HepG2 (cell line): ENCODE data around the gene GNAI2. TPM values are rescaled to one million over a fixed set of nuclear protein-coding genes. Genes with fewer than 3 reads are reported as not detected.

Source experiments
- ATF7-NPFF ChIP-seq: sonication (generic); formaldehyde crosslinking; IDR thresholded peaks from 2 replicates; pipeline ENCODE4 v1.8.1; 2023; ENCODE audit warnings: mild to moderate bottlenecking, low read depth, missing genetic modification reagents, moderate library complexity
- CBX1 ChIP-seq: IDR thresholded peaks from one replicate; pipeline ENCODE4 v1.6.1; 2016; ENCODE audit warnings: antibody characterized with exemption, low read depth
- CHD2 ChIP-seq: IDR thresholded peaks from 2 replicates; pipeline ENCODE4 v1.6.1; 2011; ENCODE audit warnings: low read depth, low read length, improper control_type of control experiment
- EP300 ChIP-seq, 3 experiments: sonication (generic) in 1 of 3; formaldehyde crosslinking in 1 of 3; IDR thresholded peaks; 2 replicates each; pipeline versions ENCODE4 v1.5.1 to v1.6.1; 2011 to 2020; ENCODE audit warnings: low read depth in 2 of 3, low read length in 2 of 3, borderline replicate concordance in 1 of 3, improper control_type of control experiment in 1 of 3, mild to moderate bottlenecking in 1 of 3, missing genetic modification reagents in 1 of 3, moderate library complexity in 1 of 3
- ERF ChIP-seq: IDR thresholded peaks from 2 replicates; pipeline ENCODE4 v1.6.1; 2018; ENCODE audit warnings: missing biosample characterization, missing genetic modification reagents
- REXO4 ChIP-seq: sonication (generic); formaldehyde crosslinking; IDR thresholded peaks from 2 replicates; pipeline ENCODE4 v1.8.0; 2022; ENCODE audit warnings: missing genetic modification reagents, mild to moderate bottlenecking, borderline replicate concordance
- SAFB2 ChIP-seq: sonication (generic); formaldehyde crosslinking; IDR thresholded peaks from 2 replicates; pipeline ENCODE4 v1.5.1; 2020; ENCODE audit warnings: missing genetic modification reagents, low read depth, mild to moderate bottlenecking, borderline replicate concordance
- ZKSCAN1 ChIP-seq: fragments of 150-350 bp; IDR thresholded peaks from 2 replicates; pipeline ENCODE4 v1.6.1; 2014; ENCODE audit warnings: low read length
- ZNF546 ChIP-seq: sonication (generic); formaldehyde crosslinking; conservative IDR thresholded peaks from 2 replicates; pipeline ENCODE4 v1.8.1; 2023; ENCODE audit warnings: mild to moderate bottlenecking, missing genetic modification reagents
- ZNF788 ChIP-seq: sonication (generic); formaldehyde crosslinking; IDR thresholded peaks from 2 replicates; pipeline ENCODE4 v1.5.0; 2020; ENCODE audit warnings: mild to moderate bottlenecking, missing genetic modification reagents, borderline replicate concordance
- ZNF850 ChIP-seq: sonication (generic); formaldehyde crosslinking; conservative IDR thresholded peaks from 2 replicates; pipeline ENCODE4 v1.9.0; 2021; ENCODE audit warnings: mild to moderate bottlenecking, missing genetic modification reagents
- ZSCAN20 ChIP-seq: sonication (generic); formaldehyde crosslinking; IDR thresholded peaks from 2 replicates; pipeline ENCODE4 v1.4.0; 2020; ENCODE audit warnings: missing genetic modification reagents, mild to moderate bottlenecking, borderline replicate concordance
- polyA plus RNA-seq, 8 experiments: library from polyadenylated mRNA; depleted of rRNA in 3 of 8; stranded (reverse) in 7 of 8; unstranded in 1 of 8; fragments of >200 nt; fragmentation: Illumina TruSeq in 4 of 8; extraction: Trizol in 4 of 8; gene quantifications; 2 replicates each; pipeline versions ENCODE4 v1.2.1 to v1.2.3, GENCODE V29; 2011 to 2016; ENCODE audit warnings: low read depth in 4 of 8, missing spikeins in 1 of 8, mixed read lengths in 1 of 8; ENCODE audit not compliant: insufficient read depth in 1 of 8
- total RNA-seq, 5 experiments: library from RNA; depleted of rRNA; stranded (reverse); fragments of >200 nt; fragmentation: Illumina TruSeq; extraction: Trizol; gene quantifications; 2 replicates each; pipeline ENCODE4 v1.2.3, GENCODE V29; 2016; ENCODE audit warnings: low read depth in 1 of 5
- TF ChIP-seq, protein P1 (sequence below): sonication (generic); formaldehyde crosslinking; IDR thresholded peaks from 2 replicates; pipeline ENCODE4 v1.4.0; 2020; ENCODE audit warnings: missing genetic modification reagents, mild to moderate bottlenecking, borderline replicate concordance
- TF ChIP-seq, protein P2 (sequence below): sonication (generic); formaldehyde crosslinking; IDR thresholded peaks from 2 replicates; pipeline ENCODE4 v1.4.0; 2020; ENCODE audit warnings: missing genetic modification reagents
- TF ChIP-seq, protein P3 (sequence below): sonication (generic); formaldehyde crosslinking; IDR thresholded peaks from 2 replicates; pipeline ENCODE4 v1.9.0; 2021; ENCODE audit warnings: missing genetic modification reagents, mild to moderate bottlenecking, borderline replicate concordance
- TF ChIP-seq, protein P4 (sequence below): IDR thresholded peaks from 2 replicates; pipeline ENCODE4 v1.6.1; 2016
- TF ChIP-seq, protein P5 (sequence below): IDR thresholded peaks from 2 replicates; pipeline ENCODE4 v1.6.1; 2016; ENCODE audit warnings: missing biosample characterization, missing genetic modification reagents, low read depth
- TF ChIP-seq, protein P6 (sequence below): conservative IDR thresholded peaks from 2 replicates; pipeline ENCODE4 v1.6.1; 2018; ENCODE audit warnings: missing genetic modification reagents
- TF ChIP-seq, protein P7 (sequence below): sonication (generic); formaldehyde crosslinking; IDR thresholded peaks from 2 replicates; pipeline ENCODE4 v1.4.0; 2020; ENCODE audit warnings: mild to moderate bottlenecking, missing genetic modification reagents

Gene GNAI2
- total and polyA plus RNA-seq, 2 of the 13 experiments (the other 11 are each of a cell fraction or from before 2014, with no cell fraction given): 51.1 to 66.2 TPM

DNA sequence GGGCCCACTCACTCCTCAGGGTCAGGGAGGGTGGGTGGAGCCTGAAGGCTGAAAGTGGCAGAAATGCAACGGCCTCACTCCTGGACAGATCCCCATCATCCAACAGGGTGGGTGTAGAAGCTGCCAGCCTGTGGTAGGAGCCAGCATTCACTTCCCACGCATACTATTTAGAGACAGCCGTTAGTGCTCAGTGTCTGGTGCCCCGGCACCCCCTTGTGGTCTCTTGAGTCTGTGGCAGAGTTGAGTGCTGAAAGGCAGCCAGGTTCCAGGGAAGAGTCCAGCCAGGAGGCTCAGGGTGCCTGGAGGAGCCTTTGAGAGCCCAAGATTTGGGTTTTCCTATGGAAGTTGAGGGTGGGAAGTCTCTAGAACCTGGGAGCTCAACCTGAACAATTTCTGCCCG is 46.7 kb upstream of the GNAI2 start (continued):
- TF ChIP-seq ZNF788 (CRISPR knock-in tag) (no peak), EP300 (IDR thresholded peaks at IDR 0.05; ENCODE audit: low read depth in 2 of 2, low read length in 2 of 2) (no peak), EP300 (CRISPR knock-in tag; IDR thresholded peaks at IDR 0.05; ENCODE audit: borderline replicate concordance) (no peak), CBX1 (no peak), ZKSCAN1 (no peak), ZNF850 (CRISPR knock-in tag) (no peak), REXO4 (CRISPR knock-in tag) (no peak), ZNF546 (CRISPR knock-in tag) (no peak), ZSCAN20 (CRISPR knock-in tag) (no peak), SAFB2 (no peak), ERF (CRISPR knock-in tag) (peak; percentile 70; the same call in 1 of the 2 replicates), ATF7-NPFF (CRISPR knock-in tag) (no peak), CHD2 (no peak)
- TF ChIP-seq, protein P1, sequence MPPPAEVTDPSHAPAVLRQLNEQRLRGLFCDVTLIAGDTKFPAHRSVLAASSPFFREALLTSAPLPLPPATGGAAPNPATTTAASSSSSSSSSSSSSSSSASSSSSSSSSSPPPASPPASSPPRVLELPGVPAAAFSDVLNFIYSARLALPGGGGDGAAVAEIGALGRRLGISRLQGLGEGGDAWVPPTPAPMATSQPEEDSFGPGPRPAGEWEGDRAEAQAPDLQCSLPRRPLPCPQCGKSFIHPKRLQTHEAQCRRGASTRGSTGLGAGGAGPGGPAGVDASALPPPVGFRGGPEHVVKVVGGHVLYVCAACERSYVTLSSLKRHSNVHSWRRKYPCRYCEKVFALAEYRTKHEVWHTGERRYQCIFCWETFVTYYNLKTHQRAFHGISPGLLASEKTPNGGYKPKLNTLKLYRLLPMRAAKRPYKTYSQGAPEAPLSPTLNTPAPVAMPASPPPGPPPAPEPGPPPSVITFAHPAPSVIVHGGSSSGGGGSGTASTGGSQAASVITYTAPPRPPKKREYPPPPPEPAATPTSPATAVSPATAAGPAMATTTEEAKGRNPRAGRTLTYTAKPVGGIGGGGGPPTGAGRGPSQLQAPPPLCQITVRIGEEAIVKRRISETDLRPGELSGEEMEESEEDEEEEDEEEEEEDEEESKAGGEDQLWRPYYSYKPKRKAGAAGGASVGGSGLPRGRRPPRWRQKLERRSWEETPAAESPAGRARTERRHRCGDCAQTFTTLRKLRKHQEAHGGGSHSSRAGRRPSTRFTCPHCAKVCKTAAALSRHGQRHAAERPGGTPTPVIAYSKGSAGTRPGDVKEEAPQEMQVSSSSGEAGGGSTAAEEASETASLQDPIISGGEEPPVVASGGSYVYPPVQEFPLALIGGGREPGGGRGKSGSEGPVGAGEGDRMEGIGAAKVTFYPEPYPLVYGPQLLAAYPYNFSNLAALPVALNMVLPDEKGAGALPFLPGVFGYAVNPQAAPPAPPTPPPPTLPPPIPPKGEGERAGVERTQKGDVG (CRISPR knock-in tag): no peak
- TF ChIP-seq, protein P2, sequence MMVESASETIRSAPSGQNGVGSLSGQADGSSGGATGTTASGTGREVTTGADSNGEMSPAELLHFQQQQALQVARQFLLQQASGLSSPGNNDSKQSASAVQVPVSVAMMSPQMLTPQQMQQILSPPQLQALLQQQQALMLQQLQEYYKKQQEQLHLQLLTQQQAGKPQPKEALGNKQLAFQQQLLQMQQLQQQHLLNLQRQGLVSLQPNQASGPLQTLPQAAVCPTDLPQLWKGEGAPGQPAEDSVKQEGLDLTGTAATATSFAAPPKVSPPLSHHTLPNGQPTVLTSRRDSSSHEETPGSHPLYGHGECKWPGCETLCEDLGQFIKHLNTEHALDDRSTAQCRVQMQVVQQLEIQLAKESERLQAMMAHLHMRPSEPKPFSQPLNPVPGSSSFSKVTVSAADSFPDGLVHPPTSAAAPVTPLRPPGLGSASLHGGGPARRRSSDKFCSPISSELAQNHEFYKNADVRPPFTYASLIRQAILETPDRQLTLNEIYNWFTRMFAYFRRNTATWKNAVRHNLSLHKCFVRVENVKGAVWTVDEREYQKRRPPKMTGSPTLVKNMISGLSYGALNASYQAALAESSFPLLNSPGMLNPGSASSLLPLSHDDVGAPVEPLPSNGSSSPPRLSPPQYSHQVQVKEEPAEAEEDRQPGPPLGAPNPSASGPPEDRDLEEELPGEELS (CRISPR knock-in tag): 0 out of 2 replicates have a peak, but pooled peaks have one; percentile 17
- TF ChIP-seq, protein P3, sequence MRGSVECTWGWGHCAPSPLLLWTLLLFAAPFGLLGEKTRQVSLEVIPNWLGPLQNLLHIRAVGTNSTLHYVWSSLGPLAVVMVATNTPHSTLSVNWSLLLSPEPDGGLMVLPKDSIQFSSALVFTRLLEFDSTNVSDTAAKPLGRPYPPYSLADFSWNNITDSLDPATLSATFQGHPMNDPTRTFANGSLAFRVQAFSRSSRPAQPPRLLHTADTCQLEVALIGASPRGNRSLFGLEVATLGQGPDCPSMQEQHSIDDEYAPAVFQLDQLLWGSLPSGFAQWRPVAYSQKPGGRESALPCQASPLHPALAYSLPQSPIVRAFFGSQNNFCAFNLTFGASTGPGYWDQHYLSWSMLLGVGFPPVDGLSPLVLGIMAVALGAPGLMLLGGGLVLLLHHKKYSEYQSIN (CRISPR knock-in tag): no peak
- TF ChIP-seq, protein P4, sequence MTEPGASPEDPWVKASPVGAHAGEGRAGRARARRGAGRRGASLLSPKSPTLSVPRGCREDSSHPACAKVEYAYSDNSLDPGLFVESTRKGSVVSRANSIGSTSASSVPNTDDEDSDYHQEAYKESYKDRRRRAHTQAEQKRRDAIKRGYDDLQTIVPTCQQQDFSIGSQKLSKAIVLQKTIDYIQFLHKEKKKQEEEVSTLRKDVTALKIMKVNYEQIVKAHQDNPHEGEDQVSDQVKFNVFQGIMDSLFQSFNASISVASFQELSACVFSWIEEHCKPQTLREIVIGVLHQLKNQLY (CRISPR knock-in tag): no peak
- TF ChIP-seq, protein P5, sequence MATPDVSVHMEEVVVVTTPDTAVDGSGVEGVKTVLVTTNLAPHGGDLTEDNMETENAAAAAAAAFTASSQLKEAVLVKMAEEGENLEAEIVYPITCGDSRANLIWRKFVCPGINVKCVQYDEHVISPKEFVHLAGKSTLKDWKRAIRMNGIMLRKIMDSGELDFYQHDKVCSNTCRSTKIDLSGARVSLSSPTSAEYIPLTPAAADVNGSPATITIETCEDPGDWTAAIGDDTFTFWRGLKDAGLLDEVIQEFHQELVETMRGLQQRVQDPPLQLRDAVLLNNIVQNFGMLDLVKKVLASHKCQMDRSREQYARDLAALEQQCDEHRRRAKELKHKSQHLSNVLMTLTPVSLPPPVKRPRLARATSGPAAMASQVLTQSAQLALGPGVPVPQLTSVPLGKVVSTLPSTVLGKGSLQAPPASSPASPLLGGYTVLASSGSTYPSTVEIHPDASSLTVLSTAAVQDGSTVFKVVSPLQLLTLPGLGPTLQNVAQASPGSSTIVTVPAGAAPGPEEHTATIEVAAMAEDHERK (CRISPR knock-in tag): no peak
- TF ChIP-seq, protein P6, sequence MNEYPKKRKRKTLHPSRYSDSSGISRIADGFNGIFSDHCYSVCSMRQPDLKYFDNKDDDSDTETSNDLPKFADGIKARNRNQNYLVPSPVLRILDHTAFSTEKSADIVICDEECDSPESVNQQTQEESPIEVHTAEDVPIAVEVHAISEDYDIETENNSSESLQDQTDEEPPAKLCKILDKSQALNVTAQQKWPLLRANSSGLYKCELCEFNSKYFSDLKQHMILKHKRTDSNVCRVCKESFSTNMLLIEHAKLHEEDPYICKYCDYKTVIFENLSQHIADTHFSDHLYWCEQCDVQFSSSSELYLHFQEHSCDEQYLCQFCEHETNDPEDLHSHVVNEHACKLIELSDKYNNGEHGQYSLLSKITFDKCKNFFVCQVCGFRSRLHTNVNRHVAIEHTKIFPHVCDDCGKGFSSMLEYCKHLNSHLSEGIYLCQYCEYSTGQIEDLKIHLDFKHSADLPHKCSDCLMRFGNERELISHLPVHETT: no peak
- TF ChIP-seq, protein P7, sequence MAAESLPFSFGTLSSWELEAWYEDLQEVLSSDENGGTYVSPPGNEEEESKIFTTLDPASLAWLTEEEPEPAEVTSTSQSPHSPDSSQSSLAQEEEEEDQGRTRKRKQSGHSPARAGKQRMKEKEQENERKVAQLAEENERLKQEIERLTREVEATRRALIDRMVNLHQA (CRISPR knock-in tag): no peak
